IPS-20b (cell line): ENCODE data around the gene CD300LF.

ENCODE experiments used
- H3K27ac ChIP-seq: one replicate; pipeline ENCODE4 v1.5.1; 2013; ENCODE audit warnings: low read length
- H3K27me3 ChIP-seq: 2 replicates; pipeline ENCODE4 v1.6.1; 2013; ENCODE audit warnings: mild to moderate bottlenecking, low read length, inconsistent platforms; ENCODE audit not compliant: insufficient read depth
- H3K36me3 ChIP-seq: 2 replicates; pipeline ENCODE4 v1.6.1; 2013; ENCODE audit warnings: low read depth, mild to moderate bottlenecking, inconsistent platforms, low read length, moderate library complexity; ENCODE audit not compliant: insufficient read depth
- H3K4me1 ChIP-seq: 2 replicates; pipeline ENCODE4 v1.6.1; 2013; ENCODE audit warnings: mild to moderate bottlenecking, control low read depth, inconsistent platforms, low read length, moderate library complexity; ENCODE audit not compliant: insufficient read depth
- H3K4me3 ChIP-seq: 2 replicates; pipeline ENCODE4 v1.5.1; 2013; ENCODE audit warnings: mild to moderate bottlenecking, low read length, inconsistent platforms
- H3K9ac ChIP-seq: 2 replicates; pipeline ENCODE4 v1.6.1; 2013; ENCODE audit warnings: low read depth, mild to moderate bottlenecking, inconsistent platforms, low read length, moderate library complexity
- H3K9me3 ChIP-seq: 2 replicates; pipeline ENCODE4 v1.6.1; 2013; ENCODE audit warnings: mild to moderate bottlenecking, low read depth, low read length, inconsistent platforms; ENCODE audit not compliant: insufficient read depth

The CD300LF gene

GRCh38 chr17:74728033-74728701 lies 15.4 kb upstream of the CD300LF start:
- Histone ChIP-seq H3K4me1 (no peaks in the 10 kb centered on the region), H3K27ac (no peak overlapping the region), H3K9ac (no peak overlapping the region), H3K36me3 (no peaks in the 10 kb centered on the region), H3K9me3 (peaks cover 7% of the 10 kb centered on the region; the same call in 1 of the 2 replicates), H3K4me3 (no peak overlapping the region), H3K27me3 (no peaks in the 10 kb centered on the region; the same call in 1 of the 2 replicates)

GRCh38 chr17:74725111-74725510 lies 12.4 kb upstream of the CD300LF start:
- H3K36me3 ChIP-seq = no peaks in the 10 kb centered on the region
- H3K9ac ChIP-seq = no peak overlapping the region
- H3K27ac ChIP-seq = no peak overlapping the region

GRCh38 chr17:74723891-74724290 lies 11.2 kb upstream of the CD300LF start:
- Histone ChIP-seq H3K9me3 (peaks cover 7% of the 10 kb centered on the region; the same call in 1 of the 2 replicates), H3K4me1 (no peaks in the 10 kb centered on the region), H3K9ac (no peak overlapping the region), H3K4me3 (no peak overlapping the region), H3K27ac (no peak overlapping the region), H3K36me3 (no peaks in the 10 kb centered on the region), H3K27me3 (peaks cover 7% of the 10 kb centered on the region; the same call in 1 of the 2 replicates)

More at GRCh38 chr17:74725111-74725510, 12.4 kb upstream of the CD300LF start:
- Histone ChIP-seq H3K9me3 (peaks cover 7% of the 10 kb centered on the region; the same call in 1 of the 2 replicates), H3K4me1 (no peaks in the 10 kb centered on the region), H3K4me3 (no peak overlapping the region), H3K27me3 (0 out of 2 replicates have a peak, but pooled peaks cover 4% of the 10 kb centered on the region)

GRCh38 chr17:74722782-74723181 lies 10.1 kb upstream of the CD300LF start:
- Histone ChIP-seq H3K27ac (no peak overlapping the region), H3K4me3 (no peak overlapping the region), H3K9ac (no peak overlapping the region), H3K36me3 (no peaks in the 10 kb centered on the region), H3K9me3 (no peaks in the 10 kb centered on the region), H3K27me3 (peaks cover 7% of the 10 kb centered on the region; the same call in 1 of the 2 replicates), H3K4me1 (no peaks in the 10 kb centered on the region)

- Histone ChIP-seq H3K4me3 (no peak overlapping the region), H3K27me3 (peaks cover 7% of the 10 kb centered on the region; the same call in 1 of the 2 replicates), H3K4me1 (no peaks in the 10 kb centered on the region), H3K27ac (no peak overlapping the region), H3K9ac (no peak overlapping the region), H3K36me3 (no peaks in the 10 kb centered on the region), H3K9me3 (no peaks in the 10 kb centered on the region)
Observed at GRCh38 chr17:74720506-74720905, 7.8 kb upstream of the CD300LF start.

GRCh38 chr17:74715144-74715543 lies 2.4 kb upstream of the CD300LF start:
- H3K9ac ChIP-seq = no peak overlapping the region
- H3K4me1 ChIP-seq = no peaks in the 10 kb centered on the region
- peaks cover 4% of the 10 kb centered on the region; the same call in 1 of the 2 replicates for H3K27me3 ChIP-seq

GRCh38 chr17:74713171-74713755 lies 540 bp upstream of the CD300LF start:
- Histone ChIP-seq H3K27me3 (no peaks in the 10 kb centered on the region; the same call in 1 of the 2 replicates), H3K36me3 (no peaks in the 10 kb centered on the region), H3K9me3 (no peaks in the 10 kb centered on the region), H3K27ac (no peak overlapping the region), H3K9ac (no peak overlapping the region), H3K4me3 (no peak overlapping the region), H3K4me1 (no peaks in the 10 kb centered on the region)

More at GRCh38 chr17:74715144-74715543, 2.4 kb upstream of the CD300LF start:
- no peak overlapping the region for H3K27ac ChIP-seq
- no peaks in the 10 kb centered on the region for H3K36me3 ChIP-seq
- H3K9me3 ChIP-seq = no peaks in the 10 kb centered on the region
- no peak overlapping the region for H3K4me3 ChIP-seq

- H3K9ac ChIP-seq = no peak overlapping the region
- no peak overlapping the region for H3K4me3 ChIP-seq
- H3K27ac ChIP-seq = no peak overlapping the region
- no peaks in the 10 kb centered on the region for H3K4me1 ChIP-seq
- no peaks in the 10 kb centered on the region for H3K9me3 ChIP-seq
- H3K27me3 ChIP-seq = no peaks in the 10 kb centered on the region; the same call in 1 of the 2 replicates
- no peaks in the 10 kb centered on the region for H3K36me3 ChIP-seq
Observed at GRCh38 chr17:74712301-74712700, 422 bp downstream of the CD300LF start.

GRCh38 chr17:74711058-74711824 lies 1.5 kb downstream of the CD300LF start:
- H3K4me3 ChIP-seq = no peak overlapping the region
- no peak overlapping the region for H3K9ac ChIP-seq

GRCh38 chr17:74704544-74704943 lies 8.2 kb downstream of the CD300LF start:
- no peaks in the 10 kb centered on the region for H3K9me3 ChIP-seq
- H3K4me1 ChIP-seq = no peaks in the 10 kb centered on the region
- H3K27ac ChIP-seq = no peak overlapping the region
- H3K36me3 ChIP-seq = no peaks in the 10 kb centered on the region
- peaks cover 9% of the 10 kb centered on the region; the same call in 1 of the 2 replicates for H3K27me3 ChIP-seq
- H3K4me3 ChIP-seq = no peak overlapping the region
- no peak overlapping the region for H3K9ac ChIP-seq

More at GRCh38 chr17:74711058-74711824, 1.5 kb downstream of the CD300LF start:
- no peaks in the 10 kb centered on the region for H3K4me1 ChIP-seq
- H3K9me3 ChIP-seq = no peaks in the 10 kb centered on the region
- H3K27me3 ChIP-seq = no peaks in the 10 kb centered on the region; the same call in 1 of the 2 replicates
- no peaks in the 10 kb centered on the region for H3K36me3 ChIP-seq
- no peak overlapping the region for H3K27ac ChIP-seq

GRCh38 chr17:74703311-74703710 lies 9.4 kb downstream of the CD300LF start:
- H3K9me3 ChIP-seq = no peaks in the 10 kb centered on the region
- no peak overlapping the region for H3K9ac ChIP-seq
- no peaks in the 10 kb centered on the region for H3K36me3 ChIP-seq
- H3K4me3 ChIP-seq = no peak overlapping the region
- H3K4me1 ChIP-seq = no peaks in the 10 kb centered on the region
- no peak overlapping the region for H3K27ac ChIP-seq
- H3K27me3 ChIP-seq = peaks cover 9% of the 10 kb centered on the region; the same call in 1 of the 2 replicates
